HepG2 (cell line): ENCODE results near the gene RAPGEF5. TPM values are rescaled to one million over a fixed set of nuclear protein-coding genes. Genes with fewer than 3 reads are reported as not detected.

ENCODE experiments used
- DMAP1 ChIP-seq: IDR thresholded peaks from 2 replicates; pipeline ENCODE4 v1.6.1; 2016
- DPF2 ChIP-seq: sonication (generic); formaldehyde crosslinking; IDR thresholded peaks from 2 replicates; pipeline ENCODE4 v1.4.0; 2020; ENCODE audit warnings: mild to moderate bottlenecking, low read depth, missing genetic modification reagents, borderline replicate concordance
- ETV5 ChIP-seq: IDR thresholded peaks from 2 replicates; pipeline ENCODE4 v1.6.1; 2018; ENCODE audit warnings: missing biosample characterization, missing genetic modification reagents, inconsistent platforms, borderline replicate concordance
- MIER3 ChIP-seq: IDR thresholded peaks from 2 replicates; pipeline ENCODE4 v1.6.1; 2016; ENCODE audit warnings: missing compliant biosample characterization, borderline replicate concordance
- NFIC ChIP-seq: IDR thresholded peaks from 2 replicates; pipeline ENCODE4 v1.6.1; 2012; ENCODE audit warnings: mild to moderate bottlenecking, low read length, inconsistent platforms
- NR2F6 ChIP-seq, 2 experiments: IDR thresholded peaks; 2 replicates each; pipeline ENCODE4 v1.6.1; 2016; ENCODE audit warnings: antibody characterized with exemption in 1 of 2, mild to moderate bottlenecking in 1 of 2
- PITX1 ChIP-seq: sonication (generic); formaldehyde crosslinking; IDR thresholded peaks from 2 replicates; pipeline ENCODE4 v1.5.1; 2020; ENCODE audit warnings: mild to moderate bottlenecking, missing genetic modification reagents
- POGZ ChIP-seq: sonication (generic); formaldehyde crosslinking; IDR thresholded peaks from 2 replicates; pipeline ENCODE4 v1.4.0; 2020; ENCODE audit warnings: mild to moderate bottlenecking, missing genetic modification reagents
- RARA ChIP-seq: IDR thresholded peaks from 2 replicates; pipeline ENCODE4 v1.6.1; 2016; ENCODE audit warnings: missing genetic modification reagents, missing compliant biosample characterization
- SIN3A ChIP-seq: IDR thresholded peaks from 2 replicates; pipeline ENCODE4 v1.6.1; 2011; ENCODE audit warnings: low read depth, mild to moderate bottlenecking, control low read depth, low read length, borderline replicate concordance
- SRF ChIP-seq: IDR thresholded peaks from 2 replicates; pipeline ENCODE4 v1.6.1; 2011; ENCODE audit warnings: mild to moderate bottlenecking, low read depth, low read length, moderate library complexity
- ZNF460 ChIP-seq: sonication (generic); formaldehyde crosslinking; IDR thresholded peaks from 2 replicates; pipeline ENCODE4 v1.5.1; 2020; ENCODE audit warnings: missing genetic modification reagents, mild to moderate bottlenecking, borderline replicate concordance
- ZNF644 ChIP-seq: IDR thresholded peaks from 2 replicates; pipeline ENCODE4 v1.6.1; 2016; ENCODE audit warnings: low read depth
- polyA plus RNA-seq, 8 experiments: library from polyadenylated mRNA; depleted of rRNA in 3 of 8; stranded (reverse) in 7 of 8; unstranded in 1 of 8; fragments of >200 nt; fragmentation: Illumina TruSeq in 4 of 8; extraction: Trizol in 4 of 8; gene quantifications; 2 replicates each; pipeline versions ENCODE4 v1.2.1 to v1.2.3, GENCODE V29; 2011 to 2016; ENCODE audit warnings: low read depth in 4 of 8, missing spikeins in 1 of 8, mixed read lengths in 1 of 8; ENCODE audit not compliant: insufficient read depth in 1 of 8
- total RNA-seq, 5 experiments: library from RNA; depleted of rRNA; stranded (reverse); fragments of >200 nt; fragmentation: Illumina TruSeq; extraction: Trizol; gene quantifications; 2 replicates each; pipeline ENCODE4 v1.2.3, GENCODE V29; 2016; ENCODE audit warnings: low read depth in 1 of 5
- TF ChIP-seq, protein P1 (sequence below), 2 experiments: fragments of 450-650 bp in 1 of 2; sonication (generic) in 1 of 2; formaldehyde crosslinking; IDR thresholded peaks; 2 replicates each; pipeline versions ENCODE4 v1.5.0 to v1.8.0; 2020 to 2022; ENCODE audit warnings: mild to moderate bottlenecking in 1 of 2, missing genetic modification reagents in 1 of 2
- TF ChIP-seq, protein P2 (sequence below): sonication (generic); formaldehyde crosslinking; IDR thresholded peaks from 2 replicates; pipeline ENCODE4 v1.8.0; 2022; ENCODE audit warnings: mild to moderate bottlenecking, missing genetic modification reagents; ENCODE audit not compliant: insufficient replicate concordance
- TF ChIP-seq, protein P3 (sequence below): IDR thresholded peaks from 2 replicates; pipeline ENCODE4 v1.6.1; 2016
- TF ChIP-seq, protein P4 (sequence below): sonication (generic); formaldehyde crosslinking; IDR thresholded peaks from 2 replicates; pipeline ENCODE4 v1.4.0; 2020; ENCODE audit warnings: missing genetic modification reagents, borderline replicate concordance
- TF ChIP-seq, protein P5 (sequence below): sonication (generic); formaldehyde crosslinking; IDR thresholded peaks from 2 replicates; pipeline ENCODE4 v1.4.0; 2020; ENCODE audit warnings: mild to moderate bottlenecking, missing genetic modification reagents

RAPGEF5 gene
- total and polyA plus RNA-seq, 2 of the 13 experiments (the other 11 are each of a cell fraction or from before 2014, with no cell fraction given): 17.1 to 23.4 TPM

DNA sequence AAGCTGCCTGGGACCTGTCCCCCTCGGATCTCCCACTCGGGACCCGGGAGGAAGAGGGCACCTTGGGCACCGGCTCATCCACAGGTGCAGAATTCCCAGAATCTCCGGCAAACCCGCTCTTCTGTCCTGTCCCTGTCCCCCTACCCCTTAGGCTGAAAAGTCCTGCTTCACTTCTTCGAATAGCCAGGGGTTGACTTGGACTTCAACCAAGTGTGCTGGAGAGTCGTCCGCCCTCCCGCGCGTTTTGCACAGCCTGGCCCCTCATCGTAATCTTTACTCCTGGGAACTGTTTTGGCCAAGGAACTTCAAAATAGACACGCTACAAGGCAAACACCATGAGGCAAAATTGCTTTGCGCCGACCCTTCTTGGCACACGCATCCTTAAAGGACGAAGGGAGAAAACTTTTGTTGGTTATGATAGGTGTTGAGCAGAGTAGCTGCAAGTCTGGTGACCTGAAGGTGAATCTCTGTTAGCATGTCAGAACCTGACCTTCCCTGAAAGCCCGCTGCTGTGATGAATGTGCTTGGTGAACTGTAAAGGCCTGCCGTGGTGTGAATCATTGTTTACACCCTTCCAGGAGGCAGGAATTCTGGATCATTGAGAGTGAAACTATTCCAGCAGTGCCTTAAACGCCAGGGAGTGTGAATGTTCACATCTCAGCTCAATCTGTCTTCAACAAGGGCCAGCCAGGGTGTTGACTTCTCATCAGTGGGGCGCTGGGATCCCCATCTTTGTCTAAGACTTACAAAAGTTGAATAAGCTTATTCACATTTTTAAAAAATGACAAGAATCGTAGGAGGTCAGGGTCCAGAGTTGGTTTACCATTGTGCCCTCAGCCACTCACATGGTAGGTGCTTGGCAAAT lies 589 bp upstream of the RAPGEF5 start (continued):
- TF ChIP-seq, protein P1, sequence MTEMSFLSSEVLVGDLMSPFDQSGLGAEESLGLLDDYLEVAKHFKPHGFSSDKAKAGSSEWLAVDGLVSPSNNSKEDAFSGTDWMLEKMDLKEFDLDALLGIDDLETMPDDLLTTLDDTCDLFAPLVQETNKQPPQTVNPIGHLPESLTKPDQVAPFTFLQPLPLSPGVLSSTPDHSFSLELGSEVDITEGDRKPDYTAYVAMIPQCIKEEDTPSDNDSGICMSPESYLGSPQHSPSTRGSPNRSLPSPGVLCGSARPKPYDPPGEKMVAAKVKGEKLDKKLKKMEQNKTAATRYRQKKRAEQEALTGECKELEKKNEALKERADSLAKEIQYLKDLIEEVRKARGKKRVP (CRISPR knock-in tag; IDR thresholded peaks at IDR 0.05): no peak
- peak; percentile 64 for TF ChIP-seq DMAP1
- peak; percentile 39; the same call in 1 of the 2 replicates for TF ChIP-seq ETV5
- no peak for TF ChIP-seq PITX1 (CRISPR knock-in tag)
- TF ChIP-seq, protein P2, sequence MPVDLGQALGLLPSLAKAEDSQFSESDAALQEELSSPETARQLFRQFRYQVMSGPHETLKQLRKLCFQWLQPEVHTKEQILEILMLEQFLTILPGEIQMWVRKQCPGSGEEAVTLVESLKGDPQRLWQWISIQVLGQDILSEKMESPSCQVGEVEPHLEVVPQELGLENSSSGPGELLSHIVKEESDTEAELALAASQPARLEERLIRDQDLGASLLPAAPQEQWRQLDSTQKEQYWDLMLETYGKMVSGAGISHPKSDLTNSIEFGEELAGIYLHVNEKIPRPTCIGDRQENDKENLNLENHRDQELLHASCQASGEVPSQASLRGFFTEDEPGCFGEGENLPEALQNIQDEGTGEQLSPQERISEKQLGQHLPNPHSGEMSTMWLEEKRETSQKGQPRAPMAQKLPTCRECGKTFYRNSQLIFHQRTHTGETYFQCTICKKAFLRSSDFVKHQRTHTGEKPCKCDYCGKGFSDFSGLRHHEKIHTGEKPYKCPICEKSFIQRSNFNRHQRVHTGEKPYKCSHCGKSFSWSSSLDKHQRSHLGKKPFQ: peak; percentile 98
- no peak for TF ChIP-seq SRF
- TF ChIP-seq, protein P3, sequence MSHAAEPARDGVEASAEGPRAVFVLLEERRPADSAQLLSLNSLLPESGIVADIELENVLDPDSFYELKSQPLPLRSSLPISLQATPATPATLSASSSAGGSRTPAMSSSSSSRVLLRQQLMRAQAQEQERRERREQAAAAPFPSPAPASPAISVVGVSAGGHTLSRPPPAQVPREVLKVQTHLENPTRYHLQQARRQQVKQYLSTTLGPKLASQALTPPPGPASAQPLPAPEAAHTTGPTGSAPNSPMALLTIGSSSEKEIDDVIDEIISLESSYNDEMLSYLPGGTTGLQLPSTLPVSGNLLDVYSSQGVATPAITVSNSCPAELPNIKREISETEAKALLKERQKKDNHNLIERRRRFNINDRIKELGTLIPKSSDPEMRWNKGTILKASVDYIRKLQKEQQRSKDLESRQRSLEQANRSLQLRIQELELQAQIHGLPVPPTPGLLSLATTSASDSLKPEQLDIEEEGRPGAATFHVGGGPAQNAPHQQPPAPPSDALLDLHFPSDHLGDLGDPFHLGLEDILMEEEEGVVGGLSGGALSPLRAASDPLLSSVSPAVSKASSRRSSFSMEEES (CRISPR knock-in tag): peak; percentile 19; the same call in 1 of the 2 replicates
- TF ChIP-seq, protein P4, sequence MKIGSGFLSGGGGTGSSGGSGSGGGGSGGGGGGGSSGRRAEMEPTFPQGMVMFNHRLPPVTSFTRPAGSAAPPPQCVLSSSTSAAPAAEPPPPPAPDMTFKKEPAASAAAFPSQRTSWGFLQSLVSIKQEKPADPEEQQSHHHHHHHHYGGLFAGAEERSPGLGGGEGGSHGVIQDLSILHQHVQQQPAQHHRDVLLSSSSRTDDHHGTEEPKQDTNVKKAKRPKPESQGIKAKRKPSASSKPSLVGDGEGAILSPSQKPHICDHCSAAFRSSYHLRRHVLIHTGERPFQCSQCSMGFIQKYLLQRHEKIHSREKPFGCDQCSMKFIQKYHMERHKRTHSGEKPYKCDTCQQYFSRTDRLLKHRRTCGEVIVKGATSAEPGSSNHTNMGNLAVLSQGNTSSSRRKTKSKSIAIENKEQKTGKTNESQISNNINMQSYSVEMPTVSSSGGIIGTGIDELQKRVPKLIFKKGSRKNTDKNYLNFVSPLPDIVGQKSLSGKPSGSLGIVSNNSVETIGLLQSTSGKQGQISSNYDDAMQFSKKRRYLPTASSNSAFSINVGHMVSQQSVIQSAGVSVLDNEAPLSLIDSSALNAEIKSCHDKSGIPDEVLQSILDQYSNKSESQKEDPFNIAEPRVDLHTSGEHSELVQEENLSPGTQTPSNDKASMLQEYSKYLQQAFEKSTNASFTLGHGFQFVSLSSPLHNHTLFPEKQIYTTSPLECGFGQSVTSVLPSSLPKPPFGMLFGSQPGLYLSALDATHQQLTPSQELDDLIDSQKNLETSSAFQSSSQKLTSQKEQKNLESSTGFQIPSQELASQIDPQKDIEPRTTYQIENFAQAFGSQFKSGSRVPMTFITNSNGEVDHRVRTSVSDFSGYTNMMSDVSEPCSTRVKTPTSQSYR (CRISPR knock-in tag): no peak
- peak; percentile 58; the same call in 1 of the 2 replicates for TF ChIP-seq NFIC
- peak; percentile 24; the same call in 1 of the 2 replicates for TF ChIP-seq POGZ
- peak; percentile 75 for TF ChIP-seq RARA (CRISPR knock-in tag)
- 0 out of 2 replicates have a peak, but pooled peaks have one; percentile 32 for TF ChIP-seq ZNF644 (CRISPR knock-in tag)
- TF ChIP-seq, protein P5, sequence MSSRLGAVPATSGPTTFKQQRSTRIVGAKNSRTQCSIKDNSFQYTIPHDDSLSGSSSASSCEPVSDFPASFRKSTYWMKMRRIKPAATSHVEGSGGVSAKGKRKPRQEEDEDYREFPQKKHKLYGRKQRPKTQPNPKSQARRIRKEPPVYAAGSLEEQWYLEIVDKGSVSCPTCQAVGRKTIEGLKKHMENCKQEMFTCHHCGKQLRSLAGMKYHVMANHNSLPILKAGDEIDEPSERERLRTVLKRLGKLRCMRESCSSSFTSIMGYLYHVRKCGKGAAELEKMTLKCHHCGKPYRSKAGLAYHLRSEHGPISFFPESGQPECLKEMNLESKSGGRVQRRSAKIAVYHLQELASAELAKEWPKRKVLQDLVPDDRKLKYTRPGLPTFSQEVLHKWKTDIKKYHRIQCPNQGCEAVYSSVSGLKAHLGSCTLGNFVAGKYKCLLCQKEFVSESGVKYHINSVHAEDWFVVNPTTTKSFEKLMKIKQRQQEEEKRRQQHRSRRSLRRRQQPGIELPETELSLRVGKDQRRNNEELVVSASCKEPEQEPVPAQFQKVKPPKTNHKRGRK (CRISPR knock-in tag): no peak
- peak; percentile 29 for TF ChIP-seq NR2F6 (IDR thresholded peaks at IDR 0.05)
- TF ChIP-seq NR2F6 (CRISPR knock-in tag; IDR thresholded peaks at IDR 0.05): no peak
- peak; percentile 24; the same call in 1 of the 2 replicates for TF ChIP-seq DPF2 (CRISPR knock-in tag)
- peak; percentile 56; the same call in 1 of the 2 replicates for TF ChIP-seq MIER3 (CRISPR knock-in tag)
- no peak for TF ChIP-seq ZNF460
- TF ChIP-seq SIN3A: peak; percentile 34; the same call in 1 of the 2 replicates
